ENCODE measurements around the gene RIPK4. TPM values are rescaled to one million over a fixed set of nuclear protein-coding genes. Genes with fewer than 3 reads are reported as not detected.

The RIPK4 gene
- total RNA-seq (not detected in 2 replicates), polyA plus RNA-seq (0.07 TPM in 1 of 2 replicates, not detected in the other), polyA minus RNA-seq (0.14 and 0.43 TPM in 2 replicates)
- not detected for total RNA-seq (2013)

DNA sequence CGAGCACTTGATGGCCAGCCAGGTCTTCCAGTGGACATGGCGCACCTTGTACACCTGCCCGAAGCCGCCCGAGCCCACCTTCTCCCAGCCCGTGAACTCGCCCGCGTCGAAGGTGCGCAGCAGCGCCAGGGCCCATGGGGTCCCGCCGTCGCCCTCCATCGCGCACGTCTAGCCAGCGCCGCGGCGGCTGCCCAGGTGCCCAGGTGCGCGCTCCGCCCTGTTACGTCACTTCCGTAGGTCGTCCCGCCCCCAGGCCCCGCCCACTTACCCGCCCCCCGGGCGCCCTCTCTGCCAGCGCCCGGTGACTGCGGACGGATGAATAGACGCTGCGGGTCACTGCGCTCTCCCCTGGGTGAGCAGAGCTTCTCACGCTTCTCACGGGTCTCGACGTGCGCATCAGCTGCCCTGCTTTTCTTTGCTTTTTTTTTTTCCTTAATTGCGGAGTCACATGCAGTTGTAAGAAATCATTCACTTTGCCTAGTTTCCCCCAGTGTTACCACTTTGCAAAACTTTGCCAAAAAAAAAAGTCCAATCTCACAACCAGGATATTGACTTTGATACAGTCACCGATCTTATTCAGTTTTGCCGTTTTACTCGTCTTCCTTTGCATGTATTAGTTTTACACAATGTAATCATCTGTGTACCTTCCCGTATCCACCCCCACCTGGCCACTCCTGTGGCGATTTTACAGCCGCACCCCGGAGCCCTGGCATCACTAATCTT, at the start of gene RIPK4:
Gene RIPK4, minus strand, starts transcription at position 170 of the 723 bp plus-strand sequence. Its CDS starts 11 bp downstream, at position 159.
- 8% methylated on average over 49 of the region's 53 CpGs for WGBS (ENCODE audit: insufficient coverage)
- peak within 1 kb of the TSS; percentile 10 for H2AFZ ChIP-seq (ENCODE audit: insufficient read depth, low read depth, low read length, poor library complexity, severe bottlenecking)
- H3K79me2 ChIP-seq (ENCODE audit: control insufficient read depth, insufficient read depth, low read length): no peaks in the 10 kb centered on the region
- peak; percentile 59 for ATAC-seq (ENCODE audit: low read depth)
- H3K9ac ChIP-seq (ENCODE audit: low read length): peak within 1 kb of the TSS; percentile 58
- CTCF ChIA-PET: interaction anchor here (0.7 kb wide), 1 partner anchor 484 kb away, joined by 3 read pairs; no protein-coding TSS in a partner anchor
- peaks cover 0 to 25% (median 0%) of the 10 kb centered on the region in 3 donors for H3K9me3 ChIP-seq (ENCODE audit: control extremely low read depth in 1 of 3, control insufficient read depth in 2 of 3, insufficient read depth in 1 of 3, low read length in 2 of 3)
- H3K4me2 ChIP-seq (replicated peaks; ENCODE audit: low read depth, low read length, poor library complexity, severe bottlenecking): peak within 1 kb of the TSS; percentile 80
- H3K4me3 ChIP-seq (ENCODE audit: control extremely low read depth in 1 of 5, extremely low read depth in 1 of 5, insufficient read depth in 1 of 5, low read depth in 2 of 5, low read length in 4 of 5): peak within 1 kb of the TSS in 4 of 5 experiments; percentile 12 to 61 (median 19)
- Mint-ChIP-seq H3K27ac (no peak within 1 kb of the TSS), H3K4me1 (peaks cover 24% of the 10 kb centered on the region), H3K4me3 (peak within 1 kb of the TSS; percentile 88), H3K27me3 (peaks cover 79% of the 10 kb centered on the region), H3K9me3 (ENCODE audit: insufficient read depth) (no peaks in the 10 kb centered on the region)
- H3K4me1 ChIP-seq (ENCODE audit: control insufficient read depth in 2 of 2, insufficient read depth in 2 of 2, low read length in 2 of 2): peaks cover 29 to 37% of the 10 kb centered on the region in 2 donors
- no peak within 1 kb of the TSS for H3K27ac ChIP-seq (ENCODE audit: low read length in 2 of 2)
- POLR2A ChIA-PET: no interaction called here
- no peaks in the 10 kb centered on the region for H3K36me3 ChIP-seq (replicated peaks in 1 of 2; ENCODE audit: control extremely low read depth in 1 of 2, control insufficient read depth in 1 of 2, extremely low read depth in 1 of 2, insufficient read depth in 2 of 2, low read length in 1 of 2)
- TF ChIP-seq EZH2 (IDR thresholded peaks at IDR 0.05; ENCODE audit: borderline replicate concordance, insufficient read depth, low read depth, low read length, poor library complexity, severe bottlenecking): no peak
- TF ChIP-seq, protein P1, sequence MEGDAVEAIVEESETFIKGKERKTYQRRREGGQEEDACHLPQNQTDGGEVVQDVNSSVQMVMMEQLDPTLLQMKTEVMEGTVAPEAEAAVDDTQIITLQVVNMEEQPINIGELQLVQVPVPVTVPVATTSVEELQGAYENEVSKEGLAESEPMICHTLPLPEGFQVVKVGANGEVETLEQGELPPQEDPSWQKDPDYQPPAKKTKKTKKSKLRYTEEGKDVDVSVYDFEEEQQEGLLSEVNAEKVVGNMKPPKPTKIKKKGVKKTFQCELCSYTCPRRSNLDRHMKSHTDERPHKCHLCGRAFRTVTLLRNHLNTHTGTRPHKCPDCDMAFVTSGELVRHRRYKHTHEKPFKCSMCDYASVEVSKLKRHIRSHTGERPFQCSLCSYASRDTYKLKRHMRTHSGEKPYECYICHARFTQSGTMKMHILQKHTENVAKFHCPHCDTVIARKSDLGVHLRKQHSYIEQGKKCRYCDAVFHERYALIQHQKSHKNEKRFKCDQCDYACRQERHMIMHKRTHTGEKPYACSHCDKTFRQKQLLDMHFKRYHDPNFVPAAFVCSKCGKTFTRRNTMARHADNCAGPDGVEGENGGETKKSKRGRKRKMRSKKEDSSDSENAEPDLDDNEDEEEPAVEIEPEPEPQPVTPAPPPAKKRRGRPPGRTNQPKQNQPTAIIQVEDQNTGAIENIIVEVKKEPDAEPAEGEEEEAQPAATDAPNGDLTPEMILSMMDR (IDR thresholded peaks at IDR 0.05): no peak
- H4K20me1 ChIP-seq (ENCODE audit: control insufficient read depth, insufficient read depth, low read length, poor library complexity, severe bottlenecking): no peaks in the 10 kb centered on the region
- intact Hi-C loops (cut with micrococcal nuclease): no loop called here
- DNase-seq: peak; percentile 70
- peaks cover 0 to 84% (median 48%) of the 10 kb centered on the region in 4 experiments for H3K27me3 ChIP-seq (replicated peaks in 1 of 4; ENCODE audit: control extremely low read depth in 1 of 4, control insufficient read depth in 3 of 4, insufficient read depth in 4 of 4, low read length in 3 of 4)

Data from B cell (primary cell).